ENCODE data around the gene RAB26.

Gene RAB26

DNA sequence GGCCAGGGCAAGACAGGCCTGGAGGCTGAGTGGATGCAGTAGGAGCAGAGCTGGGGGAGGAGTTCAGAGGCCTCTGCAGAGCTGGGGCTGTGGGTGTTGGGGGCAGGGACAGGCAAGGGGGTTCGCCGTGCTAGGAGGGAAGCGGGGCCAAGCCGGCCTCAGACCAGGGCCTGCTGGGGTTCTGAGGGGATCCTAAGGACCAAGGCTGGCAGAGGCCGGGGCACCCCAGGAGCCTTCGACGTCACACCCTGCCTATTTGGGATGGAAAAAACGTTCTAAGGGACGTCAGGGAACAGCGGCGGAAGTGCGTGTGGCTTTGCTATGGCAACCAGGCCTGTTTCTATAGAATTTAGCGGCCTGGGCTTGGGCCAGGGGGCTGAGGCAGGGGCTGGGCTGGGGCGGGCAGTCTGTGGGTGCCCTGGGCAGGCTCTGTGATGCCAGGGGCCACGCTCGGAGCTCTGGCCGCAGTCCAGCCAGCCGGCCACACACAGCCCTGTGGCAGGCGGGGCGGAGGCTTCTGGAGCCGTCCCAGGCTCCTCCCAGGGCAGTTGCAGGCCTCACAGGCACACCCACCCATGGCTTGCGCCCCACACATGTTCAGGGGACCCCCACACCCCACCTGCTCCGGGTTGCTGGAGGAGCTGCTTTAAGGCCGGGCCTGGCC is 10.9 kb downstream of the RAB26 start:
- DNase-seq (ENCODE audit: low read depth in 3 of 3) = no peak

DNA sequence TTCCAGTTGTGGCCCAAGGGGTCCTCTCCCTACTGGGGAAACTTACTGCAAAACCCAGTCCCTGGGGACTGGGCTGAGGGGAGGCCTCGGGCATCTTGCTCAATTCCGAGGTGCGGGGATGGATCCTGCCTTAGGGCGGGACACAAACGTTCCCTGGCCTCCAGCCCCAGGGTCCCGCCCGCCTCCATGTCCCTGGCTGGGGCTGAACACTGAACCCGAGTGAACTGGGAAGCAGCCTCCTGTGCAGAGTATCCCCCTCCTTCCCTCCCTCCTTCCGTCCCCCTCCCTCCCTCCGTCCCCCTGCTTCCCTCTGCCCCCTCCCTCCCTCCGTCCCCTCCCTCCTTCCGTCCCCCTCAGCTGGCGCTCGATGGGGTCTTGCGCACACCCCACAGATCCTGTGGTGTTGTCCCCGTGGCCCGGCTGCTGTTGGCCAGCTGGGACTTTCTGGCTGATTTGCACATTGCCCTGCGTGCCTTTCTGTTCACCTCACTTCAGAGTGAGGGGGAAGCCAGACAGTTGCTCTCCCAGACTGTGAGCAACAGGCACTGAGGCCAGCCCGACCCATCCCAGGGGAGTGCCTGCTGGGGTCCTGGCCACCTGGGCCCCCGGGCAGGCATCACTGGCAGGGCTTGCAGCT is 12.6 kb downstream of the RAB26 start:
- no peak for DNase-seq (ENCODE audit: low read depth in 3 of 3)

DNA sequence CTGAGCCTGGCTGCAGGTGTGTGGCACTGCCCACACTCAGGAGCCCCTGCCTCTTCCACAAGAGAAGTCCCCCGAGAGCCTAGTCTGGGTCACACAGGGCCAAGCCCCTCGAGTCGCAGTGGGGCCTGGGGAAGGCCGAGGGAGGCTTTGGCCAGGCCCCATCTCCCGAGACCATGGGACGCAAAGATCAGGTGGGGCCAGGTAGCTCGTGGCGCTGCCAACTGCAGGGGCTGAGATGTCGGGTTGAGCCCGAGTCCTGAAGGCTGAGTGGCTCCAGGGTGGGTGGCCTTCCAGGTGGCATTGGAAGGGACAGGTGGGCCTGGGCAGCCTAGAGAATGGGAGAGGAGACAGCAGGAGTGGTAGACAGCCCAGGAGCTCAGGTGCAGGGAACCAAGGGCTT is 13.5 kb downstream of the RAB26 start:
- no peak for DNase-seq (ENCODE audit: low read depth in 3 of 3)

DNA sequence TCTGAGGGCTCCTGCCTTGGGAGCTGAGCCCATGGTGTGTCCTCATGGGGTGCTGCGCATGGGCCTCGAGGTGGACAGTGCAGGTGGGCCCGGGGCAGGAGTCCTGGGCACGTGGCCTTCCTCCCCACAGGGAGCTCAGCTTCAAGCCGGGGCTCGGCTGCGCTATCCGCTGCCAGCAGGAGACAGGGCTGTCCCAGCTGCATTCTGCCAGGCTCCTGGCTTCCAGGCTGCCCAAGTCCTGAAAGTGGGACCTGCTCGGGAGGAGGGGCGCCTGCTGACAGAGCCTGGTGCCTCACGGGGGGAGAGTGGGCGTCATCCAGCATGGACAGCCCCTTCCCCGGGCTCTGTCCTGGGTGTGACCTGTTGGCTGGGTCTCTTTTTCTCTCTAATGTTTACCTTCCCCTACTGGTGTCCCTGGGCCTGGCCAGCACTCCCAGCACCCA is 14.3 kb downstream of the RAB26 start:
- DNase-seq (ENCODE audit: low read depth in 3 of 3) = no peak

DNA sequence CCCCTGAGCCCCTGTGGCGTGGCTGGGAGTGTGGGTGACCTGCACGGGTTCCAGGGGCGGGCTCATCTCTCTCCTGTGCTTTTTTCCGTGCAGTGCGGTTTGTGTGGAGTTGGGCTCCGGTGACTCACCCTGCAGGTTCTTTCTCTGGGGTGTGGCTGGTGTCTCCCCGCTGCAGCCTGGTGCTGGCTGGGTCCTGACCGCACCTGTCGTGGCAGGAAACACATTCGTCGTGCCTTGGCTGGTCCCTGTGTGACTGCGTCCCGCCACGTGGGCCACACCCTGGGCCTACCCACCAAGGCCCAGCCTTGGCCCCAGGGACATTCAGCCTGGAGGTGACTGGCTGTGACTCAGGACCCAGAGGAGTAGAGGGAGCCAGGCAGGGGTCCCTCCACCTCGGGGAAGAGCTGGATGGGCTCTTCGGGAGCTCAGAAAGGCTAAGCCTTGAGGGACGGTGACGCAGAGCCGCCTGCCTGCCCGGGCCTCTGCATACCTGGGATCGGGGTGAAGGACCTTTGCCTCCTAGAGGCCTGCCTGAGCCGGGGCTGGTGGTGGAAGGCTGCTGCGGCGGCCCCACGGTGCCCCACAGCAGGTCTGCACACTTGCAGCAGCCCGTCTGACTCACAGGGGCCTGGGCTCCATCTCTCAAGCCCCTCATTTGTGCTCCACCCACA is 14.9 kb downstream of the RAB26 start:
- no peak for DNase-seq (ENCODE audit: low read depth in 3 of 3)

DNA sequence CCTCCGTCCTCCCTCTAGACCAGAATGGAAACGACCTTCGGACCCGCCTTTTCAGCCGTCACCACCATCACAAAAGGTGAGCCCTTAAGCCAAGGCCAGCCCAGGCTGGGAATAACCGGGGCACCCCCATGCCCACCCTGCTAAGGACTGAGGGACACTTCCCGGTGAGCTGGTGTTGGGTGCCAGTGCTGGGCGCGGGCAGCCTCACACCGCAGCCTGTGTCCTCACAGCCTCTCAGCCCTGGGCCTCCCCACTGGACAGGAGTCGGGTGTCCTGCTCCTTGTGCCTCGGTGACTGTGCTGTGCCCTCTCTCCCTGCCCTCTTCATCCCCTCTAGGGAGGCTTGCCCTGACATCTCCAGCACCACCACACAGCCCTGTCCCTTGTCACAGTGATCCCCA is 17.4 kb downstream of the RAB26 start:
- DNase-seq (ENCODE audit: low read depth in 3 of 3) = no peak

DNA sequence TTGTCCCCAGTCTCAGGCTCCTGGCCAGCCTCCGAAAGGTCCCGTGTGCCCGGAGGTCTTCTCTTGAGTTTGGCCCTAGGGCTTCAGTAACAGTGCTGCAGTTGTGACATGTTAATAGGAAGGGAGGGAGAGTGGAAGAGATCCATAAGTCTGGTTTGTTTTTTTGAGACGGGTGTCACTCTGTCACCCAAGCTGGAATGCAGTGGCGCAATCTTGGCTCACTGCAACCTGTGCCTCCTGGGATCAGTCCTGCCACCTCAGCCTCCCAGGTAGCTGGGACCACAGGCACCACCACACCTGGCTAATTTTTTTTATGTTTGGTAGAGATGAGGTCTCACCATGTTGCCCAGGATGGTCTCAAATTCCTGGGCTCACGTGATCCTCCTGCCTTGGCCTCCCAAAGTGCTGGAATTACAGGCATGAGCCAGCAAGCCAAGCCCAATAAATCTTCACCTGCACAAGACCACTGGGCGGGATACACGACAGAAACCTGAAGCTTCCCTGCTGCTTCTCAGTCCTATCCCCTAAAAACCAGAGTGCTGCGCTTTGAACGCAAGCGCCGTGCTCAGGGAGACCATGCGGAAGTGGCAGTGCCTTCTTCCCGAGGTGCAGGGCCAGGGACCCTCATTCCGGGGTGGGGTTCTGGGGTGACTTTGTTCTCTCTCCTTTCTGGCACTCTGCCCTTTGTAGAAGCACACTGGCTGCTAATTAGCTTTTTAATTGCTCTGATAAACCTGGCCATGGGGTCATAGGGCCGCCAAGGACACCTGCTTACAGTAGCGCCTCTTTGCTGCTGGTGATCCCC is 18.0 kb downstream of the RAB26 start:
- no peak for DNase-seq (ENCODE audit: low read depth in 3 of 3)

DNA sequence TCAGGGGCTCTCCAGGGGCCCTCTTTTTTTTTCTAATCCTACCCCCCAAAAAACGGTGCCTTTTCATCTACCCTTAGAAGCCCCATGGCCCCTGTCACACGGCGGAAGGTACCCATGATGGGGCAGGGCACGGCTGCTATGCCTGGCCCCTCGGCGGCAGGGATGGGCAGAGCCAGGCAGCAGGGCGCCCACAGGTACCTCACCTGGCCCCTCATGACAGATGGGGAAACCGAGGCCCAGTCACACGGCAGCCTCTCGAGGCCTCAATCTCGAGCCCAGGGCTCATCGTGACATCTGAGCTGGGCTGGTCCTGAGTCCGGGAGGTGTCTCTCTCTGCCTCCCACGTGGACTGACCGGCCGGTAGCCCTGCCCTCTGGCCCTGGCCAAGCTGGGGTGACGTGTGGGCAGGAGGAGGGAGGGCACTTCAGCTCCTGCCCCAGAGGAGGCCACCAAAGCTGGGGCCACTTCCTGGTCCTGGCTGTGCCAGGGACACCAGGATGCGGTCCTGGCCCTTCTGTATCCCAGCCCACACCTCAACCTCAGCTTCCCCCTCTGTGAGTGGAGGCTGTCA is 18.7 kb downstream of the RAB26 start:
- no peak for DNase-seq (ENCODE audit: low read depth in 3 of 3)

DNA sequence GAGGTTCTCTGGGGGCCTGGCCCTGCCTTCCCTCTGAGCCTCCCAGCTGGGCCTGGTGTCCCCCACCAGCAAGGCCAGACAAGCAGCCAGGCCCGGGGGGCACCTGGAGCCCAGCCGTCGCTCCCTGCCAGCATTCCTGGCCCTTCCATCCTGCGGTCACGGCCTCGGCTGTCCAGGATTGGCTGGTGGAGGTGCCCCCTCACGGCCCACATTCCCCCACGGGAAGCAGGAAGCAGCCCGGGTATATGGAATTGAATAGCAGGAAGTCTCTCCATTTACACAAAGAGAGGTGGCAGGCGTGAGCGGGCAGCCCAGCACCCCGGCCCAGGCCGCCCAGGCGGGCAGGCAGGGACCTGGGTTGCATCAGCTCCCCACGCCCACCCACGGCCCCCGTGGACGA is 21.7 kb downstream of the RAB26 start:
- DNase-seq (ENCODE audit: low read depth in 3 of 3) = no peak

DNA sequence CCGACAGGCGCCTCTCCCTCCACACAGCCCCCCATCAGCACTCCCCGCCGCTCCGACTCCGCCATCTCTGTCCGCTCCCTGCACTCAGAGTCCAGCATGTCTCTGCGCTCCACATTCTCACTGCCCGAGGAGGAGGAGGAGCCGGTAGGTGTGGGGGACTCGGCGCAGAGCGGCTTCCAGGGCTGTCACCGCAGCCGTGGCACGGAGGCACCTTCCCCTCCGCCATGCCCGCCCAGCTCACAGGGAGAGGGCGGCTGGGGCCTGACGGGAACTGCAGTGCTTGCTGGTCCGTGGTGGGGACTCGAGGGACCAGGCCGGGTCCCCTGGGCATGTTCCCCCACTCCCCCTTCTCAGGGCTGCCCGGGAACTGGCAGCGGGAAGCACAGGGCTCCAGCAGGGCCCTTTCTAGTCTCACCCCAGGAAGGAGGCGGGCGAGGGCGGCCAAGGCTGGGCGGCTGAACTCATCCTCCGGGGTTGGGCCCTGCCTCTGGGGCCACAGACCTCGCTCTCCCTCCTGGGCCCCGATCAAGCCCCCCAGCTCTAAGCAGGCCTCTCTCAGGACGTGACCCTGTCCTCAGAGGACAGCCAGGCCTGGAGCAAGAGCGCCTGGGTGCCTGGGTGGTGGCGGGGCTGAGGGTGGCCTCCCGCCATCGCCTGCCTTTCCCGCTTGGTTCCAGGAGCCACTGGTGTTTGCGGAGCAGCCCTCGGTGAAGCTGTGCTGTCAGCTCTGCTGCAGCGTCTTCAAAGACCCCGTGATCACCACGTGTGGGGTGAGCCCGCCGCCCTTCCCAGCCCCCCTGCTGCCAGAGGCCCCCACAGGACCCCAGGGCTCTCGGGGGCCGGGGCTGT is 22.4 kb downstream of the RAB26 start:
- DNase-seq (ENCODE audit: low read depth in 3 of 3) = no peak

DNA sequence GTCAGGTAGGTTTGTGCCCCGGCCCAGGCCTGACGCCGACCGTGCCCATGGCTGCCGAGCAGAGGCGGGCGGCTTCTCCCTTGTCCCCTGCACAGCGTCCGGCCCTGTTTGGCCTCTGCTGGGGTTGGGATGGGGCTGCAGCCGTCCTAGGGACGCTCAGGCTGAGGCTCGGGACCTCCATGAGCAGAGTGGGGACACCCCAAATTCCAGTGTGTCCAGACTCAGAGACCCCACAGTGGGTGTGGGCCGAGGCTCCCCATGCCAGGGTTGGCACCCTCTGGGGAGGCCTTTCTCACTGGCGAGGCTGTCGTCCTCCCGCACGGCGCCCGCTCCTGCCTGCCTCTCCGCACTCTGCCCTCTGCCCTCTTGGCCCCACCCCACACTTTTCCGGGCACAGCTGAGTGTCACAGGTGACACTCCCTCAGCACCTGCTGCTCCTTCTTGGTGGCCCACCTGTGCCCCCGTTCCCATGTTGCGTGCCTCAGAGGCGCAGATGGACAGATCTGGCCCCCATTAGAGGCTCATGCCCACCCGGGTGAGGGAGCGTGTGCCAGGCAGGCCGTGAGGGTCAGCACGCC is 23.3 kb downstream of the RAB26 start:
- DNase-seq (ENCODE audit: low read depth in 3 of 3) = no peak

DNA sequence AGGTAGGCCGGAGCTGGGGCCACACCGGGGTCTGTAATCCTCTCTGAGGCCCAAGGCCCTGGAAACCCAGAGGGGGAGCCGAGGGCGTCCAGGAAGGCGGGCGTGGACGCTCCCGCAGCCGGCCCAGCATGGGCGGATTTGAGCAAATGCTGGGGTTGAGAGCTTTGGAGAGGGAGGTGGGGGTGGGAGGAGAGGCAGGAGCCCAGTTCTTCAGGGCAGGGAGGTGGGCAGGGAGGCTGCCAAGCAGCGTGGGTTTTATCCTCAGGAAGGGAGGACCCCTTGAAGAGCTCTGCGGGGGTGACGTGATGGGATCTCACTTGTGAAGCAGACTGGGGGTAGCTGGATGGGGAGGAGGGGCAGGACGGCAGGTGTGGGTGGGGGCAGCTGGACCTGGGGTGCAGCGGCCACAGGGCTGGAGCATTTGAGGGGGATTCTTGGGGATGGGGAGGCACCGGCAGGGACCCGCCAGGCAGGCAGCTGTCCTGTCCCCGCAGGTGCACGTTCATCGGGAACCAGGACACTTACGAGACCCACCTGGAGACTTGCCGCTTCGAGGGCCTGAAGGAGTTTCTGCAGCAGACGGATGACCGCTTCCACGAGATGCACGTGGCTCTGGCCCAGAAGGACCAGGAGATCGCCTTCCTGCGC is 24.4 kb downstream of the RAB26 start:
- no peak for DNase-seq (ENCODE audit: low read depth in 3 of 3)

DNA sequence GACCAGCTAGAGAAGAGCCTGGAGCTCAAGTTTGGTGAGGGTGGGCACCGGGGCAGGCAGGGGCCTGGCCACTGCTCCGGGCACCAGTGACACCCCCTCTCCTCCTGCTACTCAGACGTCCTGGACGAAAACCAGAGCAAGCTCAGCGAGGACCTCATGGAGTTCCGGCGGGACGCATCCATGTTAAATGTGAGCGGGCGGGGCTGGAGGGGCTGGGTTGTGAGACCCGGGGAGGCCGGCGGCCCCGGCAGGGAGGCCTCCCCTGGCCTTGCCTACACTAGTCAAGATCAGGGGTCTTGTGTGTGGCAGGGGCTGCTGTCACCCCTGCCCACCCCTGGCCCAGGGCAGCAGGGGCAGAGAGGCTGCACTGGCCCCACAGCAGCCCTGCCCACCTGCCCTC is 24.9 kb downstream of the RAB26 start:
- DNase-seq (ENCODE audit: low read depth in 3 of 3) = no peak

DNA sequence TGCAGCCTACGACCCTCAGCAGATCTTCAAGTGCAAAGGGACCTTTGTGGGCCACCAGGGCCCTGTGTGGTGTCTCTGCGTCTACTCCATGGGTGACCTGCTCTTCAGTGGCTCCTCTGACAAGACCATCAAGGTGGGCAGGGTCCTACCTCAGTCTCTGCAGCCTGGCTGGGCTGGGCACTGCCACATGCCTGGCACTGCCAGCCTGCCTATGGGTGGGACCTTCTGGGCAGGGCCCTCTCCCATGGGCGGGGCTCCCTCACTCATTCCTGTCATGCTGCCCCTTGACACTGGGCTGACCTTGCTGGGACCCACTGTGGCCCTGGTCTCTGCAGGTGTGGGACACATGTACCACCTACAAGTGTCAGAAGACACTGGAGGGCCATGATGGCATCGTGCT is 25.5 kb downstream of the RAB26 start:
- DNase-seq (ENCODE audit: low read depth in 3 of 3) = no peak

DNA sequence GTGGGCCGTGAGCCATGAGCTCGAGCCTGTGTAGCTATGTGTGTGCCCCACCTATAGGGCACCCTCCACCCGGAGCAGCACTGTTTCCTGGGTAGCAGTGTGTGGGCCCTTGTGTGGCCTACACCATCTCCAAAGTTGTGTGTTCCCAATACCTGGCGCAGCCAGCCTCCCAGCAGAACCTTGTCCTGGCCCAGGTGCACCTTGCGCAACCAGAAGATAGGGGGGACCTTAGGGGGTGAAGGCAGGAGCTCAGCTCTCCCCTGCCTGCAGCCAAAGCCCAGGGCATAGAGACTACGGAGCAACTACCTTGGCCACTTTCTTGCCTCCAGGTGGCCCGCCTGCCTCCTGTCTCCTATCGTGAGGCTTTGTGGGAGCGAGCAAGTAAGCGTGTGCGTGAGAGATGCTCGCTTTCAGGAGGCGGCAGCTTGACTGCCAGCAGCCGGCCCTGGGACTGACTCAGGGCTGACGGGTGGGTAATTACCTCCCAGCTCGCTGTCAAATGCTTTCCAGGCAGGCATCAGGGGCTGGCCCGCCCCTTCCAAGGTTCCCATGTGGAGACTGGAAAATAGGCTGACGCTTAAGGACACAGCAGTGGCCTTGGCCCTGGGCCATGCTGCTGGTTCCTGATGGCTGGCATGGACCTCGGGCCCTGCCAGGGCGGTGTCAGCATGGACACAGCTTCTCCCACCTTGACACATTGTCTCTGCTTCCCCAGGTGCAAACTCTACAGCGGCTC is 26.1 kb downstream of the RAB26 start:
- no peak for DNase-seq (ENCODE audit: low read depth in 3 of 3)

DNA sequence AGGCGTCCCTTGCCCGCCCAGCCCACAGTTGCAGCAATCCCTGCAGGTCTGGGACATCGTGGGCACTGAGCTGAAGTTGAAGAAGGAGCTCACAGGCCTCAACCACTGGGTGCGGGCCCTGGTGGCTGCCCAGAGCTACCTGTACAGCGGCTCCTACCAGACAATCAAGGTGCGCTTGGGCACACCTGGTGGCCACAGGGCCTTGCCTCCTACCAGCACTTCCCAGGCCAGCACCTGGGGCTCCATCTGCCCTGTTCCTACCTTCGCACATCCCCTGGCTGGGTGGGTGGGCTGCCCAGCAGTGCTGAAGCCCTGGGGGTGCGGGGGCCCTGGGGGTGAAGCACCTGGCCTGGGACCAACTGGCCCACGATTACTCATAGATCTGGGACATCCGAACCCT is 27.0 kb downstream of the RAB26 start:
- DNase-seq (ENCODE audit: low read depth in 3 of 3) = no peak

DNA sequence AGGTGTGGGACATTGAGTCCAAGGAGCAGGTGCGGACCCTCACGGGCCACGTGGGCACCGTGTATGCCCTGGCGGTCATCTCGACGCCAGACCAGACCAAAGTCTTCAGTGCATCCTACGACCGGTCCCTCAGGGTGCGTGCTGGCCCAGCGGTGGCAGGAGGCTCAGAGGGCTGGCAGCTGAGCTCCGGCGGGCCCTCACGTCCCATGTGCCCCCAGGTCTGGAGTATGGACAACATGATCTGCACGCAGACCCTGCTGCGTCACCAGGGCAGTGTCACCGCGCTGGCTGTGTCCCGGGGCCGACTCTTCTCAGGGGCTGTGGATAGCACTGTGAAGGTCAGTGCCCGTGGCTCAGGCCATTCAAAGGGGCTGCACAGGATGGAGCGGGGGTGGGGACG is 27.6 kb downstream of the RAB26 start:
- DNase-seq (ENCODE audit: low read depth in 3 of 3) = no peak

DNA sequence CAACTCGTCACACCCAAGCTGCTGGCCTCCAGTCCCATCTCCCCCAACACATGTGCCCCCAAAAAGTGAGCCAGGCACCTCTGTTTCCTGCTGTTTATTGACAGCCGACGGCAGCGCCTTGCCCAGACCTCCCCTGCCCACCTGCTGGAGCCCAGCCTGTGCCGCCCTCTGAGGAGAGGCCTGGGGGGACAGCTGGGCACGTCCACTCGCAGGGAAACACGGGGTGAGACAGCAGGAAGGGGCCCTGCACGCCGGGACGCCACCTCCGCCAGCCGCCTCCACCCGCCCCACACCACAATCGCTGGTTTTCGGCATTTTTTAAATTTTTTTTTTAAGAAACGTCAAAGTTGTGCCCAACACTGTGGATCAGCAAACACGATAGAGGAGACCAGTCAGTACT is 28.7 kb downstream of the RAB26 start:
- no peak for DNase-seq (ENCODE audit: low read depth in 3 of 3)

DNA sequence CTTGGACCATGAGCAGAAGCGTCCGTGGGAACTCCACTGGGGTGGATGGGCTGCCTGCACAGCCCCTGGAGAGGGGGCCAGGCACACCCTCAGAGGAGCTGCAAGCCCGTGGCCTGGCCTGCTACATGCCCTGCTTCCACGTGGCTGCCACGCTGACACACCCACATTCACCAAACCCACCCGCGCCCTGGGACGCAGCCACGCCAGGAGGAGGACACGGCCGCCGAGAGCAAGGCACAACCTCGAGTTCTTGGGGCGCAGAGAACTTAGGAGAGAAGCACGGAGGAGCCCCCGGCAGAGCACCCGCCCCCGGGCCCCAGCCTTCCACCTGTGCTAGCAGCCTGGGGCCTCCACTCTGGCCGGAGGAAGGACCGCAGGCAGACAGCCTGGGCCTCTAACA is 29.1 kb downstream of the RAB26 start:
- no peak for DNase-seq (ENCODE audit: low read depth in 3 of 3)

Data from stimulated activated CD4-positive, alpha-beta T cell treated with anti-CD3 and anti-CD28 coated beads, TNF-alpha, amount 100 ng/mL, for 4 hours (primary cell).